HT-29 (cell line): ENCODE measurements around the gene SON. TPM values are rescaled to one million over a fixed set of nuclear protein-coding genes. Genes with fewer than 3 reads are reported as not detected.
"Not testable (repeated sequence)": the region's sequence is repeated elsewhere in the genome, so short reads cannot be mapped to it uniquely, and the experiment has no call there.

Experiments
- DNase-seq: peaks from one replicate; pipeline ENCODE4 v3.0.0-alpha.2; 2015; ENCODE audit warnings: low spot score
- total RNA-seq: library from RNA; depleted of rRNA; stranded (reverse); fragments of >200 nt; shearing (Covaris generic); gene quantifications from 2 replicates; pipeline ENCODE4 v1.2.3, GENCODE V29; 2014; rRNA removed

The SON gene
- total RNA-seq, result 67.7 and 68.9 TPM in 2 replicates

GRCh38 chr21:33542640-33543504 is at the start of gene SON:
Gene SON (plus strand): TSS chr21:33543038. CDS start chr21:33543093, 55 bp downstream.
- peak; percentile 96 for DNase-seq

GRCh38 chr21:33493756-33494155 is 49.1 kb upstream of the SON start:
- DNase-seq, result no peak

- no peak for DNase-seq
Measured at GRCh38 chr21:33495743-33496142, 47.1 kb upstream of the SON start.

GRCh38 chr21:33496345-33496744 is 46.5 kb upstream of the SON start:
- DNase-seq, result no peak

GRCh38 chr21:33505833-33506232 is 37.0 kb upstream of the SON start:
- no peak for DNase-seq

- DNase-seq, result not testable (repeated sequence)
Measured at GRCh38 chr21:33507003-33507402, 35.8 kb upstream of the SON start.

- DNase-seq, result no peak
Measured at GRCh38 chr21:33510826-33511225, 32.0 kb upstream of the SON start.

- no peak for DNase-seq
Measured at GRCh38 chr21:33511639-33512038, 31.2 kb upstream of the SON start.

- no peak for DNase-seq
Measured at GRCh38 chr21:33512481-33512880, 30.4 kb upstream of the SON start.

GRCh38 chr21:33514229-33514628 is 28.6 kb upstream of the SON start:
- DNase-seq, result no peak

GRCh38 chr21:33518899-33519298 is 23.9 kb upstream of the SON start:
- DNase-seq, result no peak

GRCh38 chr21:33522297-33522952 is 20.4 kb upstream of the SON start:
- DNase-seq, result no peak

- DNase-seq, result no peak
Measured at GRCh38 chr21:33522953-33523349, 19.9 kb upstream of the SON start.

GRCh38 chr21:33531007-33531406 is 11.8 kb upstream of the SON start:
- no peak for DNase-seq

- no peak for DNase-seq
Measured at GRCh38 chr21:33537212-33537611, 5.6 kb upstream of the SON start.

- DNase-seq, result no peak
Measured at GRCh38 chr21:33539616-33540015, 3.2 kb upstream of the SON start.

GRCh38 chr21:33540711-33541104 is 2.1 kb upstream of the SON start:
- DNase-seq, result peak; percentile 19

- DNase-seq, result peak; percentile 58
Measured at GRCh38 chr21:33541105-33541711, 1.6 kb upstream of the SON start.

- peak; percentile 80 for DNase-seq
Measured at GRCh38 chr21:33541756-33542639, 840 bp upstream of the SON start, which contains the start of gene GART. Gene GART (minus strand): TSS chr21:33542117. CDS start chr21:33539315, 2,802 bp downstream.

- no peak for DNase-seq
Measured at GRCh38 chr21:33543505-33544129, 779 bp downstream of the SON start.
